Transverse colon (tissue), 4 donors: Measurements from ENCODE around the gene CEACAM4. TPM values are rescaled to one million over a fixed set of nuclear protein-coding genes. Genes with fewer than 3 reads are reported as not detected.

Experiments used
- DNase-seq: peaks from one replicate; pipeline ENCODE4 v3.0.0-alpha.2; 2019
- H3K27ac ChIP-seq, 4 donors: fragments of 200-600 bp; sonication (generic); 2 replicates each; pipeline ENCODE4 v1.5.1; 2016 to 2018; ENCODE audit warnings: inconsistent platforms in 4 of 4
- H3K27me3 ChIP-seq: fragments of 200-600 bp; sonication (generic); 2 replicates; pipeline ENCODE4 v1.5.1; 2017; ENCODE audit warnings: inconsistent platforms
- H3K36me3 ChIP-seq, 4 donors: fragments of 200-600 bp; sonication (generic); 2 replicates each; pipeline ENCODE4 v1.5.1; 2017 to 2019; ENCODE audit warnings: inconsistent platforms in 4 of 4
- H3K4me1 ChIP-seq, 4 donors: fragments of 200-600 bp; sonication (generic); 2 replicates each; pipeline ENCODE4 v1.5.1; 2017 to 2020; ENCODE audit warnings: inconsistent platforms in 4 of 4
- H3K4me3 ChIP-seq, 4 donors: fragments of 200-600 bp; sonication (generic); 1 replicate in 1 of 4; 2 replicates in 3 of 4; pipeline versions ENCODE4 v1.5.1 to v1.6.1; 2017 to 2019; ENCODE audit warnings: inconsistent platforms in 4 of 4
- H3K9me3 ChIP-seq, 2 donors: fragments of 200-600 bp; sonication (generic); 2 replicates each; pipeline ENCODE4 v1.5.1; 2017 to 2019; ENCODE audit warnings: inconsistent platforms in 2 of 2
- POLR2AphosphoS5 ChIP-seq, 3 donors: sonication (generic); formaldehyde crosslinking; IDR thresholded peaks; one replicate each; pipeline ENCODE4 v1.6.1; 2016; ENCODE audit warnings: antibody characterized with exemption in 3 of 3
- WGBS, 2 donors: methylation state at CpG; one replicate each; pipeline ENCODE4 v1.1.5; 2018; ENCODE audit warnings: low coverage in 1 of 2; 5-methylcytosine and 5-hydroxymethylcytosine counted together
- in situ Hi-C, 4 donors: fragments of 200-750 bp; cut with MboI; loops; one replicate each; pipeline versions ENCODE4 v1.15.0 to v1.15.1; 2017; ENCODE audit warnings: low sequenced_read_pairs in 3 of 4, low pct_ligation_motif_present in 1 of 4, low pct_unique_long_range_greater_than_20kb in 1 of 4
- intact Hi-C: fragments of 100-400 bp; cut with DNase I; formaldehyde crosslinking; loops from one replicate; pipeline ENCODE4 v1.15.1; 2023; ENCODE audit warnings: low total_unique reads
- small RNA-seq, 4 donors: library from RNA; depleted of rRNA; stranded (forward); fragments of <200 nt; gene quantifications; one replicate each; pipeline ENCODE3, GENCODE V24; 2016
- total RNA-seq, 4 donors: library from RNA; depleted of rRNA; stranded (reverse); fragments of >200 nt; gene quantifications; one replicate each; pipeline ENCODE4 v1.1.0, GENCODE V29; 2016

CEACAM4 gene
- total RNA-seq, 4 donors from 2014 or later: 0.48 to 1.5 TPM; not detected in 2

- WGBS, 2 donors: 17 to 76% methylated on average over 2 to 11 of the region's 11 CpGs
- peaks cover 72% of the 10 kb centered on the region for H3K27me3 ChIP-seq
- in situ Hi-C loops: loop anchor here (5.0 to 25.0 kb wide), 5 partner anchors 107 to 232 kb away; partner anchors contain the start of gene ERICH4 (in 1 of the 4)
These were observed 57.3 kb downstream of the CEACAM4 start for GRCh38 chr19:41569481-41570150.

More at GRCh38 chr19:41569481-41570150, 57.3 kb downstream of the CEACAM4 start:
- peaks cover 0 to 6% (median 0%) of the 10 kb centered on the region in 4 donors for H3K4me1 ChIP-seq
- no peak for TF ChIP-seq POLR2AphosphoS5 (IDR thresholded peaks at IDR 0.05)
- DNase-seq: no peak
- intact Hi-C loops: loop anchor here (5.0 kb wide), 1 partner anchor 122 kb away; no protein-coding TSS in a partner anchor
- H3K27ac ChIP-seq: no peak overlapping the region
- no peaks in the 10 kb centered on the region for H3K36me3 ChIP-seq
- H3K4me3 ChIP-seq: no peak overlapping the region
- H3K9me3 ChIP-seq: no peaks in the 10 kb centered on the region

Small RNAs within 50 kb of the gene (small RNA-seq; reads per million reads assigned to genes)
- 0 reads per million in 4 donors for gene AC243960.4

Other genes starting within 250 kb of the CEACAM4 start
- 10 to 100 TPM in 3 of 4 donors, 1 to 10 TPM in 1; 4.0 to 20.6 (median 10.8) TPM for gene EXOSC5, start 229.7 kb downstream of the CEACAM4 start, total RNA-seq
- gene BCKDHA, start 229.3 kb downstream of the CEACAM4 start, total RNA-seq: 10 to 100 TPM; 12.0 to 29.9 (median 20.9) TPM
- 100 to 1,000 TPM in 1 of 4 donors, 10 to 100 TPM in 3; 18.5 to 225 (median 49.1) TPM for gene B3GNT8, start 199.7 kb downstream of the CEACAM4 start, total RNA-seq
- gene DMAC2, start 187.2 kb downstream of the CEACAM4 start, total RNA-seq: 10 to 100 TPM; 15.9 to 65.8 (median 50.1) TPM
- not detected for gene ERICH4, start 183.9 kb downstream of the CEACAM4 start, total RNA-seq
- gene CEACAM21, start 50.9 kb downstream of the CEACAM4 start, total RNA-seq: 1 to 10 TPM in 1 of 4 donors, under 1 TPM in 2, not detected in 1; 0.41 to 1.1 (median 0.95) TPM
- gene CEACAM7, start 61.2 kb upstream of the CEACAM4 start, total RNA-seq: 1,000 to 10,000 TPM in 3 of 4 donors, 10 to 100 TPM in 1; 26.3 to 2,498 (median 1,946) TPM
- 1,000 to 10,000 TPM in 3 of 4 donors, 10 to 100 TPM in 1; 95.5 to 1,964 (median 1,677) TPM for gene CEACAM5, start 81.6 kb upstream of the CEACAM4 start, total RNA-seq
- 100 to 1,000 TPM in 2 of 4 donors, 10 to 100 TPM in 2; 33.8 to 209 (median 104) TPM for gene CEACAM6, start 128.5 kb upstream of the CEACAM4 start, total RNA-seq
- gene CEACAM3, start 169.5 kb upstream of the CEACAM4 start, total RNA-seq: 1 to 10 TPM in 2 of 4 donors, under 1 TPM in 1, not detected in 1; 0.82 to 2.2 (median 1.6) TPM
- gene LYPD4, start 217.6 kb upstream of the CEACAM4 start, total RNA-seq: not detected
- not detected for gene DMRTC2, start 218.0 kb upstream of the CEACAM4 start, total RNA-seq
- gene RPS19, start 233.2 kb upstream of the CEACAM4 start, total RNA-seq: 1,000 to 10,000 TPM in 2 of 4 donors, 100 to 1,000 TPM in 2; 595 to 1,336 (median 1,016) TPM